Panc1 (cell line): ENCODE results near the gene FHL2. TPM values are rescaled to one million over a fixed set of nuclear protein-coding genes. Genes with fewer than 3 reads are reported as not detected.

Experiments used
- ATAC-seq: fragments of 200-7000 bp; cut with Tn5 transposase; 2 replicates; pipeline ENCODE4 v1.9.1; 2020; ENCODE audit warnings: mild to moderate bottlenecking, moderate library complexity
- BruUV-seq: library from RNA; stranded (reverse); fragments of 400-500 nt; replicated peaks from 2 replicates; lab custom pipeline; 2021; lab: Mats Ljungman, UMichigan
- CTCF ChIA-PET: fragments of 300-600 bp; sonication (Branson Sonifier 250); formaldehyde crosslinking; loops from one replicate; lab custom pipeline; 2022; ENCODE audit warnings: antibody characterized with exemption; lab: Charles Lee
- POLR2A ChIA-PET: fragments of 300-600 bp; sonication (Branson Sonifier 250); formaldehyde crosslinking; loops from one replicate; lab custom pipeline; 2022; ENCODE audit warnings: antibody characterized with exemption; lab: Charles Lee
- DNase-seq: peaks from one replicate; pipeline ENCODE4 v3.0.0-alpha.2; 2010; ENCODE audit warnings: low read depth, low spot score
- H3K27ac ChIP-seq: 2 replicates; pipeline ENCODE4 v1.5.1; 2011; ENCODE audit warnings: mild to moderate bottlenecking, low read length, inconsistent platforms
- H3K27me3 ChIP-seq: fragments of 200-500 bp; sonication (Bioruptor generic); 2 replicates; pipeline ENCODE4 v1.6.0; 2014; ENCODE audit warnings: low read length, inconsistent platforms; ENCODE audit not compliant: control insufficient read depth, insufficient read depth
- H3K36me3 ChIP-seq: fragments of 200-500 bp; sonication (Bioruptor generic); 2 replicates; pipeline ENCODE4 v1.5.1; 2014; ENCODE audit warnings: inconsistent platforms, mild to moderate bottlenecking, low read length, moderate library complexity; ENCODE audit not compliant: control insufficient read depth, insufficient read depth
- H3K4me1 ChIP-seq: 2 replicates; pipeline ENCODE4 v1.5.1; 2011; ENCODE audit warnings: inconsistent platforms, mild to moderate bottlenecking, low read length, moderate library complexity; ENCODE audit not compliant: control insufficient read depth, insufficient read depth
- H3K4me3 ChIP-seq, 2 experiments: 2 replicates each; pipeline ENCODE4 v1.5.1; 2011 to 2012; ENCODE audit warnings: low read depth in 2 of 2, low read length in 2 of 2, mild to moderate bottlenecking in 2 of 2, inconsistent platforms in 1 of 2, moderate library complexity in 1 of 2
- H3K9me3 ChIP-seq: fragments of 200-500 bp; sonication (Bioruptor generic); 2 replicates; pipeline ENCODE4 v1.5.1; 2014; ENCODE audit warnings: low read depth, mild to moderate bottlenecking, inconsistent platforms, low read length, moderate library complexity; ENCODE audit not compliant: control insufficient read depth, insufficient read depth
- CTCF ChIP-seq: fragments of 450-650 bp; IDR thresholded peaks from 2 replicates; pipeline ENCODE4 v1.5.1; 2017; ENCODE audit warnings: mild to moderate bottlenecking
- POLR2AphosphoS5 ChIP-seq: IDR thresholded peaks from 2 replicates; pipeline ENCODE4 v1.6.1; 2012; ENCODE audit warnings: mild to moderate bottlenecking, low read depth, low read length, moderate library complexity
- REST ChIP-seq, 2 experiments: IDR thresholded peaks; 2 replicates each; pipeline ENCODE4 v1.6.1; 2011 to 2012; ENCODE audit warnings: low read depth in 2 of 2, control low read depth in 1 of 2, low read length in 1 of 2, mild to moderate bottlenecking in 1 of 2, moderate library complexity in 1 of 2; ENCODE audit not compliant: insufficient read depth in 1 of 2
- SIN3A ChIP-seq: IDR thresholded peaks from 2 replicates; pipeline ENCODE4 v1.6.1; 2012; ENCODE audit warnings: low read depth, mild to moderate bottlenecking, low read length, moderate library complexity, borderline replicate concordance; ENCODE audit not compliant: insufficient read depth
- TCF7L2 ChIP-seq: IDR thresholded peaks from 2 replicates; pipeline ENCODE4 v1.6.1; 2011; ENCODE audit warnings: mild to moderate bottlenecking, low read depth, low read length, inconsistent platforms
- in situ Hi-C: cut with HindIII; loops from 2 replicates; pipeline ENCODE4 v1.10.0; 2016; ENCODE audit warnings: low sequenced_read_pairs, low pct_unique_long_range_greater_than_20kb
- intact Hi-C: fragments of 100-400 bp; cut with micrococcal nuclease; formaldehyde crosslinking; loops from one replicate; pipeline ENCODE4 v1.10.0; 2022; ENCODE audit not compliant: unreplicated experiment
- total RNA-seq: library from RNA; stranded (reverse); gene quantifications from one replicate; pipeline ENCODE4 v1.2.1, GENCODE V29; 2021; ENCODE audit not compliant: unreplicated experiment

The FHL2 gene
- total RNA-seq, 1 experiment from 2014 or later: 378 TPM

- ChIA-PET POLR2A (no interaction called here), CTCF (no interaction called here)
- DNase-seq (no peak), ATAC-seq (peak; percentile 42)
- Histone ChIP-seq H3K36me3 (peaks cover 36% of the 10 kb centered on the region), H3K4me3 (peak overlapping the region; percentile 99 to 100), H3K9me3 (no peaks in the 10 kb centered on the region), H3K4me1 (peaks cover 11% of the 10 kb centered on the region), H3K27ac (peak overlapping the region; percentile 99), H3K27me3 (no peaks in the 10 kb centered on the region)
- intact Hi-C loops: no loop called here
- in situ Hi-C loops: no loop called here
- no TSS peak for BruUV-seq
- TF ChIP-seq CTCF (no peak), POLR2AphosphoS5 (no peak), SIN3A (no peak), TCF7L2 (no peak), REST (IDR thresholded peaks at IDR 0.05; ENCODE audit: insufficient read depth in 1 of 2, low read depth in 2 of 2, low read length in 1 of 2) (no peak)
Measured at GRCh38 chr2:105338020-105338385, 60.8 kb downstream of the FHL2 start.

- ChIA-PET POLR2A (interaction anchor here (0.6 to 1.0 kb wide), 2 partner anchors 9 to 212 kb away, joined by 3 read pairs; no protein-coding TSS in a partner anchor), CTCF (no interaction called here)
- no peaks in the 10 kb centered on the region for H3K9me3 ChIP-seq
- intact Hi-C loops: no loop called here
- no peaks in the 10 kb centered on the region for H3K27me3 ChIP-seq
- H3K27ac ChIP-seq: peak within 1 kb of the TSS; percentile 99
- in situ Hi-C loops: no loop called here
- no peak for TF ChIP-seq CTCF
- no peak for TF ChIP-seq REST (IDR thresholded peaks at IDR 0.05; ENCODE audit: insufficient read depth in 1 of 2, low read depth in 2 of 2, low read length in 1 of 2)
- TF ChIP-seq SIN3A: peak; percentile 62; the same call in 1 of the 2 replicates
- TF ChIP-seq POLR2AphosphoS5: peak; percentile 61
- no peak for TF ChIP-seq TCF7L2
- peak within 1 kb of the TSS; percentile 99 to 100 for H3K4me3 ChIP-seq
- ATAC-seq (peak; percentile 95), DNase-seq (peak; percentile 58)
- peaks cover 30% of the 10 kb centered on the region for H3K36me3 ChIP-seq
- peaks cover 11% of the 10 kb centered on the region for H3K4me1 ChIP-seq
- no TSS peak for BruUV-seq
Measured at GRCh38 chr2:105337122-105338019, 61.5 kb downstream of the FHL2 start, which contains the start of gene C2orf49. TSS of gene C2orf49 (plus strand) at chr2:105337540. CDS start at chr2:105337588, 48 bp downstream.
